ENCODE measurements around the gene PSMG3.

DNA sequence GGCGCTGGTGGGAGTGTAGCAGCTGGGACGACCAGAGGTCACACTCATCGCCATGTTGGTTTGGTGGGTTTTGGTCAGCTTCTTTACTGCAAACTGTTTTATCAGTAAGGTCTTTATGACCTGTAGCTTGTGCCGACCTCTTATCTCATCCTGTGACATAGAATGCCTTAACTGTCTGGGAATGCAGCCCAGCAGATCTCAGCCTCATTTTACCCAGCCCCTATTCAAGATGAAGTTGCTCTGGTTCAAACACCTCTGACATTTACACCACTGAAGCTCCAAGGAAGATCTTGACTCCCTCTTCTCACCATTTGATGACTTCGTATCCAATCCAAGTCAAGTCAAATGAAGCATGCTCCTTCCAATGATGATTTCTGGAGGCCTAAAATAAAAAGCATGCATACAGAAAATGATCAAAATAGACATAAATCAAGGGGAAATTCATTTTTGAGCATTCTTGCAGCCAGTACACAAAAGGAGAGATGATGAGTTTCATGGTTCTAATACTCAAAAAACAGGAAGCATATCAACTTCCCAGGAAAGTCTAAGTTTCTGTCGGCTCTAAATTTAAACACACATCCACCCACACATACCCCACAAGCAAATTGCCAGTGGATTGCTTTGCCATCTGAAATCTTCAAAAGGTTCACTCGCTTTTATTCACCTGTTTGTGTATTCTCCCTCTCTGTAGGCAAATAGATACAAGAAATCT lies 2.4 kb upstream of the PSMG3 start:
- TF ChIP-seq ZNF48 (tag by site-specific recombination; IDR thresholded peaks at IDR 0.05) (no peak), ZNF140 (tag by site-specific recombination; IDR thresholded peaks at IDR 0.05) (no peak), ZNF10 (tag by site-specific recombination; IDR thresholded peaks at IDR 0.05) (no peak)
- TF ChIP-seq, protein P1, sequence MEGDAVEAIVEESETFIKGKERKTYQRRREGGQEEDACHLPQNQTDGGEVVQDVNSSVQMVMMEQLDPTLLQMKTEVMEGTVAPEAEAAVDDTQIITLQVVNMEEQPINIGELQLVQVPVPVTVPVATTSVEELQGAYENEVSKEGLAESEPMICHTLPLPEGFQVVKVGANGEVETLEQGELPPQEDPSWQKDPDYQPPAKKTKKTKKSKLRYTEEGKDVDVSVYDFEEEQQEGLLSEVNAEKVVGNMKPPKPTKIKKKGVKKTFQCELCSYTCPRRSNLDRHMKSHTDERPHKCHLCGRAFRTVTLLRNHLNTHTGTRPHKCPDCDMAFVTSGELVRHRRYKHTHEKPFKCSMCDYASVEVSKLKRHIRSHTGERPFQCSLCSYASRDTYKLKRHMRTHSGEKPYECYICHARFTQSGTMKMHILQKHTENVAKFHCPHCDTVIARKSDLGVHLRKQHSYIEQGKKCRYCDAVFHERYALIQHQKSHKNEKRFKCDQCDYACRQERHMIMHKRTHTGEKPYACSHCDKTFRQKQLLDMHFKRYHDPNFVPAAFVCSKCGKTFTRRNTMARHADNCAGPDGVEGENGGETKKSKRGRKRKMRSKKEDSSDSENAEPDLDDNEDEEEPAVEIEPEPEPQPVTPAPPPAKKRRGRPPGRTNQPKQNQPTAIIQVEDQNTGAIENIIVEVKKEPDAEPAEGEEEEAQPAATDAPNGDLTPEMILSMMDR (tag by site-specific recombination; IDR thresholded peaks at IDR 0.05), result no peak
- TF ChIP-seq, protein P2, sequence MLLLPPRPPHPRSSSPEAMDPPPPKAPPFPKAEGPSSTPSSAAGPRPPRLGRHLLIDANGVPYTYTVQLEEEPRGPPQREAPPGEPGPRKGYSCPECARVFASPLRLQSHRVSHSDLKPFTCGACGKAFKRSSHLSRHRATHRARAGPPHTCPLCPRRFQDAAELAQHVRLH (tag by site-specific recombination; IDR thresholded peaks at IDR 0.05), result no peak
- TF ChIP-seq, protein P3, sequence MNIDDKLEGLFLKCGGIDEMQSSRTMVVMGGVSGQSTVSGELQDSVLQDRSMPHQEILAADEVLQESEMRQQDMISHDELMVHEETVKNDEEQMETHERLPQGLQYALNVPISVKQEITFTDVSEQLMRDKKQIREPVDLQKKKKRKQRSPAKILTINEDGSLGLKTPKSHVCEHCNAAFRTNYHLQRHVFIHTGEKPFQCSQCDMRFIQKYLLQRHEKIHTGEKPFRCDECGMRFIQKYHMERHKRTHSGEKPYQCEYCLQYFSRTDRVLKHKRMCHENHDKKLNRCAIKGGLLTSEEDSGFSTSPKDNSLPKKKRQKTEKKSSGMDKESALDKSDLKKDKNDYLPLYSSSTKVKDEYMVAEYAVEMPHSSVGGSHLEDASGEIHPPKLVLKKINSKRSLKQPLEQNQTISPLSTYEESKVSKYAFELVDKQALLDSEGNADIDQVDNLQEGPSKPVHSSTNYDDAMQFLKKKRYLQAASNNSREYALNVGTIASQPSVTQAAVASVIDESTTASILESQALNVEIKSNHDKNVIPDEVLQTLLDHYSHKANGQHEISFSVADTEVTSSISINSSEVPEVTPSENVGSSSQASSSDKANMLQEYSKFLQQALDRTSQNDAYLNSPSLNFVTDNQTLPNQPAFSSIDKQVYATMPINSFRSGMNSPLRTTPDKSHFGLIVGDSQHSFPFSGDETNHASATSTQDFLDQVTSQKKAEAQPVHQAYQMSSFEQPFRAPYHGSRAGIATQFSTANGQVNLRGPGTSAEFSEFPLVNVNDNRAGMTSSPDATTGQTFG (tag by site-specific recombination; IDR thresholded peaks at IDR 0.05; ENCODE audit: borderline replicate concordance), result no peak
- TF ChIP-seq, protein P4, sequence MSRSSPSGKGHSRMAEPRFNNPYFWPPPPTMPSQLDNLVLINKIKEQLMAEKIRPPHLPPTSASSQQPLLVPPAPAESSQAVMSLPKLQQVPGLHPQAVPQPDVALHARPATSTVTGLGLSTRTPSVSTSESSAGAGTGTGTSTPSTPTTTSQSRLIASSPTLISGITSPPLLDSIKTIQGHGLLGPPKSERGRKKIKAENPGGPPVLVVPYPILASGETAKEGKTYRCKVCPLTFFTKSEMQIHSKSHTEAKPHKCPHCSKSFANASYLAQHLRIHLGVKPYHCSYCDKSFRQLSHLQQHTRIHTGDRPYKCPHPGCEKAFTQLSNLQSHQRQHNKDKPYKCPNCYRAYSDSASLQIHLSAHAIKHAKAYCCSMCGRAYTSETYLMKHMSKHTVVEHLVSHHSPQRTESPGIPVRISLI (tag by site-specific recombination; IDR thresholded peaks at IDR 0.05), result no peak

Measured in HEK293 (cell line).